AG04450 (cell line): Measurements from ENCODE around the gene POLD3. TPM values are rescaled to one million over a fixed set of nuclear protein-coding genes. Genes with fewer than 3 reads are reported as not detected.
A peak's percentile ranks its signal among the peaks of the same experiment; 100 is the strongest.

Source experiments
- CTCF ChIA-PET: fragments of 300-600, 350-600 bp; formaldehyde crosslinking; extraction: SDS; loops from one replicate; lab custom pipeline; 2022; ENCODE audit warnings: antibody characterized with exemption, inconsistent platforms; lab: Charles Lee
- POLR2A ChIA-PET: fragments of 350-600 bp; formaldehyde crosslinking; extraction: SDS; loops from one replicate; lab custom pipeline; 2021; ENCODE audit warnings: antibody characterized with exemption, inconsistent platforms; lab: Yijun Ruan, JAX
- DNase-seq: peaks from one replicate; pipeline ENCODE4 v3.0.0-alpha.2; 2011; ENCODE audit warnings: low read depth, low spot score
- H3K27ac ChIP-seq: one replicate; pipeline ENCODE4 v1.5.1; 2012; ENCODE audit warnings: low read depth, low read length, control low read depth
- H3K27me3 ChIP-seq: one replicate; pipeline ENCODE4 v1.6.0; 2012; ENCODE audit warnings: low read length; ENCODE audit not compliant: control insufficient read depth, insufficient read depth
- H3K4me3 ChIP-seq: 2 replicates; pipeline ENCODE4 v1.5.1; 2011; ENCODE audit warnings: mild to moderate bottlenecking, low read depth, low read length, control low read depth
- H3K9me3 ChIP-seq: 2 replicates; pipeline ENCODE4 v1.5.1; 2012; ENCODE audit warnings: low read length; ENCODE audit not compliant: control insufficient read depth, insufficient read depth
- CTCF ChIP-seq: IDR thresholded peaks from 2 replicates; pipeline ENCODE4 v1.5.1; 2011; ENCODE audit warnings: low read depth, low read length, control low read depth, inconsistent platforms
- polyA plus RNA-seq: library from polyadenylated mRNA; depleted of rRNA; stranded (reverse); fragments of >200 nt; gene quantifications from 2 replicates; pipeline ENCODE4 v1.2.3, GENCODE V29; 2011

The POLD3 gene
- polyA plus RNA-seq, 1 experiment, result 14.8 TPM

- Histone ChIP-seq H3K27ac (no peak overlapping the region), H3K4me3 (peak overlapping the region; percentile 89), H3K27me3 (peaks cover 2% of the 10 kb centered on the region), H3K9me3 (peaks cover 7% of the 10 kb centered on the region)
- no peak for DNase-seq
- ChIA-PET POLR2A (interaction anchor here (0.7 to 0.9 kb wide), 3 partner anchors 11 to 421 kb away, joined by 3 to 4 read pairs (median 4); partner anchors contain the start of genes C2CD3 and PPME1), CTCF (interaction anchor here (1.2 to 1.8 kb wide), 2 partner anchors 19 to 139 kb away, joined by 4 to 6 read pairs; no protein-coding TSS in a partner anchor)
- no peak for TF ChIP-seq CTCF
Observed at GRCh38 chr11:74592063-74592440, 330 bp upstream of the POLD3 start.

- TF ChIP-seq CTCF, result no peak
- ChIA-PET CTCF (interaction anchor here (1.5 to 1.8 kb wide), 4 partner anchors 18 to 146 kb away, joined by 3 to 8 read pairs (median 5); no protein-coding TSS in a partner anchor), POLR2A (interaction anchor here (0.6 kb wide), 1 partner anchor 39 kb away, joined by 3 read pairs; no protein-coding TSS in a partner anchor)
- Histone ChIP-seq H3K27me3 (no peaks in the 10 kb centered on the region), H3K9me3 (peaks cover 7% of the 10 kb centered on the region), H3K4me3 (peak overlapping the region; percentile 89), H3K27ac (no peak overlapping the region)
- DNase-seq, result no peak
Observed at GRCh38 chr11:74593463-74593862, 1.1 kb downstream of the POLD3 start.

- ChIA-PET CTCF (interaction anchor here (1.2 to 2.1 kb wide), 2 partner anchors 9 to 138 kb away, joined by 4 to 8 read pairs; no protein-coding TSS in a partner anchor), POLR2A (no interaction called here)
- DNase-seq, result no peak
- Histone ChIP-seq H3K27ac (no peak overlapping the region), H3K9me3 (no peaks in the 10 kb centered on the region), H3K27me3 (no peaks in the 10 kb centered on the region), H3K4me3 (no peak overlapping the region)
- TF ChIP-seq CTCF, result no peak
Observed at GRCh38 chr11:74602637-74603556, 10.5 kb downstream of the POLD3 start.

- Histone ChIP-seq H3K4me3 (no peak overlapping the region), H3K9me3 (no peaks in the 10 kb centered on the region), H3K27me3 (no peaks in the 10 kb centered on the region), H3K27ac (no peak overlapping the region)
- DNase-seq, result no peak
- TF ChIP-seq CTCF, result no peak
- POLR2A ChIA-PET, result no interaction called here
- CTCF ChIA-PET, result interaction anchor here (0.7 to 1.2 kb wide), 2 partner anchors 137 to 140 kb away, joined by 3 to 4 read pairs; no protein-coding TSS in a partner anchor
Observed at GRCh38 chr11:74603845-74604244, 11.5 kb downstream of the POLD3 start.
